ENCODE data around the gene POLR3A.

The POLR3A gene

GRCh38 chr10:77978360-77978759 lies 51.0 kb downstream of the POLR3A start:
- DNase-seq (ENCODE audit: low read depth in 2 of 2): no peak

GRCh38 chr10:77977934-77978333 lies 51.4 kb downstream of the POLR3A start:
- no peak for DNase-seq (ENCODE audit: low read depth in 2 of 2)

- DNase-seq (ENCODE audit: low read depth in 2 of 2): no peak
These were observed 52.3 kb downstream of the POLR3A start for GRCh38 chr10:77977016-77977415.

- DNase-seq (ENCODE audit: low read depth in 2 of 2): no peak
These were observed 54.1 kb downstream of the POLR3A start for GRCh38 chr10:77975086-77975666.

GRCh38 chr10:77974396-77975074 lies 54.8 kb downstream of the POLR3A start:
- no peak for DNase-seq (ENCODE audit: low read depth in 2 of 2)

- no peak for DNase-seq (ENCODE audit: low read depth in 2 of 2)
These were observed 56.0 kb downstream of the POLR3A start for GRCh38 chr10:77973276-77973675.

GRCh38 chr10:77972148-77972547 lies 57.2 kb downstream of the POLR3A start:
- no peak for DNase-seq (ENCODE audit: low read depth in 2 of 2)

- DNase-seq (ENCODE audit: low read depth in 2 of 2): no peak
These were observed 57.5 kb downstream of the POLR3A start for GRCh38 chr10:77971804-77972144.

GRCh38 chr10:77970869-77971803 lies 58.2 kb downstream of the POLR3A start:
- DNase-seq (ENCODE audit: low read depth in 2 of 2): no peak

- no peak for DNase-seq (ENCODE audit: low read depth in 2 of 2)
These were observed 60.2 kb downstream of the POLR3A start for GRCh38 chr10:77969114-77969513.

GRCh38 chr10:77967611-77968022 lies 61.7 kb downstream of the POLR3A start:
- no peak for DNase-seq (ENCODE audit: low read depth in 2 of 2)

- DNase-seq (ENCODE audit: low read depth in 2 of 2): no peak
These were observed 64.0 kb downstream of the POLR3A start for GRCh38 chr10:77965294-77965693.

- no peak for DNase-seq (ENCODE audit: low read depth in 2 of 2)
These were observed 64.5 kb downstream of the POLR3A start for GRCh38 chr10:77964811-77965210.

GRCh38 chr10:77963901-77964300 lies 65.4 kb downstream of the POLR3A start:
- DNase-seq (ENCODE audit: low read depth in 2 of 2): no peak

- DNase-seq (ENCODE audit: low read depth in 2 of 2): no peak
These were observed 66.8 kb downstream of the POLR3A start for GRCh38 chr10:77962350-77963146.

GRCh38 chr10:77961668-77962067 lies 67.6 kb downstream of the POLR3A start:
- no peak for DNase-seq (ENCODE audit: low read depth in 2 of 2)

GRCh38 chr10:77960829-77961329 lies 68.4 kb downstream of the POLR3A start:
- DNase-seq (ENCODE audit: low read depth in 2 of 2): no peak

- DNase-seq (ENCODE audit: low read depth in 2 of 2): no peak
These were observed 69.3 kb downstream of the POLR3A start for GRCh38 chr10:77959887-77960455.

- DNase-seq (ENCODE audit: low read depth in 2 of 2): no peak
These were observed 69.9 kb downstream of the POLR3A start for GRCh38 chr10:77959384-77959783.

- no peak for DNase-seq (ENCODE audit: low read depth in 2 of 2)
These were observed 74.2 kb downstream of the POLR3A start for GRCh38 chr10:77955136-77955535.

- DNase-seq (ENCODE audit: low read depth in 2 of 2): no peak
These were observed 80.1 kb downstream of the POLR3A start for GRCh38 chr10:77949167-77949566.
